Muscle layer of colon (tissue), 2 donors: ENCODE results near the gene P2RX2.

Experiments used
- H3K27ac ChIP-seq: one replicate; pipeline ENCODE4 v1.7.0; 2013; ENCODE audit warnings: low read depth, mild to moderate bottlenecking, low read length, moderate library complexity
- H3K27me3 ChIP-seq, 2 donors: one replicate each; pipeline ENCODE4 v1.7.0; 2013; ENCODE audit warnings: low read length in 2 of 2, mild to moderate bottlenecking in 2 of 2; ENCODE audit not compliant: insufficient read depth in 2 of 2, control insufficient read depth in 1 of 2
- H3K36me3 ChIP-seq: one replicate; pipeline ENCODE4 v1.7.0; 2013; ENCODE audit warnings: mild to moderate bottlenecking, low read length; ENCODE audit not compliant: insufficient read depth
- H3K4me1 ChIP-seq: one replicate; pipeline ENCODE4 v1.7.0; 2013; ENCODE audit warnings: mild to moderate bottlenecking, low read length; ENCODE audit not compliant: insufficient read depth
- H3K4me3 ChIP-seq, 2 donors: one replicate each; pipeline ENCODE4 v1.7.0; 2013; ENCODE audit warnings: low read length in 2 of 2, low read depth in 1 of 2, mild to moderate bottlenecking in 1 of 2, moderate library complexity in 1 of 2
- H3K9ac ChIP-seq: one replicate; pipeline ENCODE4 v1.7.0; 2013; ENCODE audit warnings: low read length
- H3K9me3 ChIP-seq: one replicate; pipeline ENCODE4 v1.7.0; 2013; ENCODE audit warnings: mild to moderate bottlenecking, low read length
- donor health status: abdominal sarcoma.
- donor health status: Adenocarcinoma of cecum.

P2RX2 gene

GRCh38 chr12:132605892-132606291 lies 12.7 kb upstream of the P2RX2 start:
- Histone ChIP-seq H3K4me1 (peaks cover 5% of the 10 kb centered on the region), H3K27me3 (peaks cover 12 to 73% of the 10 kb centered on the region in 2 donors)

GRCh38 chr12:132606466-132606865 lies 12.1 kb upstream of the P2RX2 start:
- Histone ChIP-seq H3K9ac (no peak overlapping the region), H3K36me3 (no peaks in the 10 kb centered on the region), H3K27me3 (peaks cover 9 to 72% of the 10 kb centered on the region in 2 donors), H3K4me1 (peaks cover 4% of the 10 kb centered on the region), H3K9me3 (no peaks in the 10 kb centered on the region), H3K4me3 (no peak overlapping the region), H3K27ac (no peak overlapping the region)

More at GRCh38 chr12:132605892-132606291, 12.7 kb upstream of the P2RX2 start:
- Histone ChIP-seq H3K27ac (no peak overlapping the region), H3K36me3 (no peaks in the 10 kb centered on the region), H3K4me3 (no peak overlapping the region), H3K9ac (no peak overlapping the region), H3K9me3 (no peaks in the 10 kb centered on the region)

- peaks cover 4% of the 10 kb centered on the region for H3K4me1 ChIP-seq
- H3K9ac ChIP-seq = no peak overlapping the region
- no peaks in the 10 kb centered on the region for H3K9me3 ChIP-seq
- no peak overlapping the region for H3K4me3 ChIP-seq
- H3K36me3 ChIP-seq = no peaks in the 10 kb centered on the region
- H3K27ac ChIP-seq = no peak overlapping the region
- H3K27me3 ChIP-seq = peaks cover 9 to 72% of the 10 kb centered on the region in 2 donors
Observed at GRCh38 chr12:132606927-132607326, 11.6 kb upstream of the P2RX2 start.

- Histone ChIP-seq H3K27ac (no peak overlapping the region), H3K4me3 (no peak overlapping the region), H3K9ac (no peak overlapping the region), H3K36me3 (no peaks in the 10 kb centered on the region), H3K27me3 (peaks cover 9 to 59% of the 10 kb centered on the region in 2 donors), H3K9me3 (no peaks in the 10 kb centered on the region), H3K4me1 (peaks cover 4% of the 10 kb centered on the region)
Observed at GRCh38 chr12:132608231-132609171, 10.1 kb upstream of the P2RX2 start.

GRCh38 chr12:132610051-132610759 lies 8.4 kb upstream of the P2RX2 start, which contains the start of gene LRCOL1:
Gene LRCOL1 (minus strand): TSS chr12:132610582. CDS start chr12:132606251, 4,331 bp downstream.
- Histone ChIP-seq H3K36me3 (no peaks in the 10 kb centered on the region), H3K27me3 (peaks cover 11 to 43% of the 10 kb centered on the region in 2 donors), H3K4me1 (peaks cover 4% of the 10 kb centered on the region), H3K4me3 (peak within 1 kb of the TSS in 1 of 2 donors; percentile 32), H3K9me3 (no peaks in the 10 kb centered on the region), H3K9ac (no peak within 1 kb of the TSS), H3K27ac (no peak within 1 kb of the TSS)

GRCh38 chr12:132610866-132611602 lies 7.5 kb upstream of the P2RX2 start:
- Histone ChIP-seq H3K36me3 (no peaks in the 10 kb centered on the region), H3K9me3 (no peaks in the 10 kb centered on the region), H3K27me3 (peaks cover 17 to 48% of the 10 kb centered on the region in 2 donors), H3K4me1 (peaks cover 4% of the 10 kb centered on the region), H3K9ac (no peak overlapping the region), H3K4me3 (peak overlapping the region in 1 of 2 donors; percentile 32), H3K27ac (no peak overlapping the region)

GRCh38 chr12:132611620-132612019 lies 7.0 kb upstream of the P2RX2 start:
- Histone ChIP-seq H3K4me1 (peaks cover 4% of the 10 kb centered on the region), H3K27me3 (peaks cover 23 to 51% of the 10 kb centered on the region in 2 donors), H3K4me3 (no peak overlapping the region), H3K9me3 (no peaks in the 10 kb centered on the region), H3K9ac (no peak overlapping the region), H3K27ac (no peak overlapping the region), H3K36me3 (no peaks in the 10 kb centered on the region)

GRCh38 chr12:132614029-132614428 lies 4.5 kb upstream of the P2RX2 start:
- Histone ChIP-seq H3K27ac (no peak overlapping the region), H3K36me3 (no peaks in the 10 kb centered on the region), H3K9me3 (peaks cover 4% of the 10 kb centered on the region), H3K4me3 (no peak overlapping the region), H3K4me1 (peaks cover 4% of the 10 kb centered on the region), H3K9ac (no peak overlapping the region), H3K27me3 (peaks cover 27 to 53% of the 10 kb centered on the region in 2 donors)

- Histone ChIP-seq H3K27me3 (peaks cover 27 to 54% of the 10 kb centered on the region in 2 donors), H3K4me3 (no peak overlapping the region), H3K9ac (peak overlapping the region; percentile 18), H3K9me3 (peaks cover 4% of the 10 kb centered on the region), H3K4me1 (peaks cover 4% of the 10 kb centered on the region), H3K36me3 (no peaks in the 10 kb centered on the region), H3K27ac (no peak overlapping the region)
Observed at GRCh38 chr12:132614861-132615578, 3.6 kb upstream of the P2RX2 start.

- Histone ChIP-seq H3K9me3 (peaks cover 4% of the 10 kb centered on the region), H3K27me3 (peaks cover 27 to 54% of the 10 kb centered on the region in 2 donors), H3K4me3 (no peak overlapping the region)
Observed at GRCh38 chr12:132615579-132616038, 3.0 kb upstream of the P2RX2 start.

More at GRCh38 chr12:132615579-132616038, 3.0 kb upstream of the P2RX2 start:
- H3K4me1 ChIP-seq = peaks cover 2% of the 10 kb centered on the region
- no peak overlapping the region for H3K27ac ChIP-seq
- H3K36me3 ChIP-seq = no peaks in the 10 kb centered on the region
- no peak overlapping the region for H3K9ac ChIP-seq
